Measurements from ENCODE around the gene KAT7.

KAT7 gene

DNA sequence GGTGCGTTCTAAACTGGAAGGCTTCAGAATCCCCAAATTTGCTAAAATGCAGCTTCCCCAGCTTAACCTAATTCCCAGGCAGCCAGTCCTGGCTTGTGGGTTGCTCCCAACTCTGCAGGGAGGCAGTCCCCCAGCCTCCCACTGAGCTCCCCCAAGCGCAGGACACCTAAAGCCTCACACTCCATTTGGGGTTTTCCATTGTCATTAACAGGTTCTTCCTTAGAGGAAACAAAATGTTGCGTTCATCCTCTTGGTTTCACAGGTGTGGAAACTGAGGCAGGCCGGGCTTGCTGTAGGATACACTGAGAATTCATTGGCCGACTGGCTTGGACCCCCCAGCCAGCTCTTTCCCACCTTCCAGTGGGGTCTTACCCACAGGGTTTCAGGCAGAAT lies 61.7 kb downstream of the KAT7 start:
- Histone ChIP-seq H3K27me3 (ENCODE audit: insufficient read depth, poor library complexity, severe bottlenecking) (no peaks in the 10 kb centered on the region), H3K4me3 (replicated peaks; ENCODE audit: insufficient read depth, low read length) (no peak overlapping the region), H3K27ac (replicated peaks) (no peak overlapping the region)
- DNase-seq (ENCODE audit: low read depth in 1 of 2, low spot score in 1 of 2), result no peak
- TF ChIP-seq GABPA (IDR thresholded peaks at IDR 0.05; ENCODE audit: low read depth), result no peak
- TF ChIP-seq, protein P1, sequence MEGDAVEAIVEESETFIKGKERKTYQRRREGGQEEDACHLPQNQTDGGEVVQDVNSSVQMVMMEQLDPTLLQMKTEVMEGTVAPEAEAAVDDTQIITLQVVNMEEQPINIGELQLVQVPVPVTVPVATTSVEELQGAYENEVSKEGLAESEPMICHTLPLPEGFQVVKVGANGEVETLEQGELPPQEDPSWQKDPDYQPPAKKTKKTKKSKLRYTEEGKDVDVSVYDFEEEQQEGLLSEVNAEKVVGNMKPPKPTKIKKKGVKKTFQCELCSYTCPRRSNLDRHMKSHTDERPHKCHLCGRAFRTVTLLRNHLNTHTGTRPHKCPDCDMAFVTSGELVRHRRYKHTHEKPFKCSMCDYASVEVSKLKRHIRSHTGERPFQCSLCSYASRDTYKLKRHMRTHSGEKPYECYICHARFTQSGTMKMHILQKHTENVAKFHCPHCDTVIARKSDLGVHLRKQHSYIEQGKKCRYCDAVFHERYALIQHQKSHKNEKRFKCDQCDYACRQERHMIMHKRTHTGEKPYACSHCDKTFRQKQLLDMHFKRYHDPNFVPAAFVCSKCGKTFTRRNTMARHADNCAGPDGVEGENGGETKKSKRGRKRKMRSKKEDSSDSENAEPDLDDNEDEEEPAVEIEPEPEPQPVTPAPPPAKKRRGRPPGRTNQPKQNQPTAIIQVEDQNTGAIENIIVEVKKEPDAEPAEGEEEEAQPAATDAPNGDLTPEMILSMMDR (IDR thresholded peaks at IDR 0.05; ENCODE audit: insufficient read depth, low read length), result no peak
- TF ChIP-seq, protein P2, sequence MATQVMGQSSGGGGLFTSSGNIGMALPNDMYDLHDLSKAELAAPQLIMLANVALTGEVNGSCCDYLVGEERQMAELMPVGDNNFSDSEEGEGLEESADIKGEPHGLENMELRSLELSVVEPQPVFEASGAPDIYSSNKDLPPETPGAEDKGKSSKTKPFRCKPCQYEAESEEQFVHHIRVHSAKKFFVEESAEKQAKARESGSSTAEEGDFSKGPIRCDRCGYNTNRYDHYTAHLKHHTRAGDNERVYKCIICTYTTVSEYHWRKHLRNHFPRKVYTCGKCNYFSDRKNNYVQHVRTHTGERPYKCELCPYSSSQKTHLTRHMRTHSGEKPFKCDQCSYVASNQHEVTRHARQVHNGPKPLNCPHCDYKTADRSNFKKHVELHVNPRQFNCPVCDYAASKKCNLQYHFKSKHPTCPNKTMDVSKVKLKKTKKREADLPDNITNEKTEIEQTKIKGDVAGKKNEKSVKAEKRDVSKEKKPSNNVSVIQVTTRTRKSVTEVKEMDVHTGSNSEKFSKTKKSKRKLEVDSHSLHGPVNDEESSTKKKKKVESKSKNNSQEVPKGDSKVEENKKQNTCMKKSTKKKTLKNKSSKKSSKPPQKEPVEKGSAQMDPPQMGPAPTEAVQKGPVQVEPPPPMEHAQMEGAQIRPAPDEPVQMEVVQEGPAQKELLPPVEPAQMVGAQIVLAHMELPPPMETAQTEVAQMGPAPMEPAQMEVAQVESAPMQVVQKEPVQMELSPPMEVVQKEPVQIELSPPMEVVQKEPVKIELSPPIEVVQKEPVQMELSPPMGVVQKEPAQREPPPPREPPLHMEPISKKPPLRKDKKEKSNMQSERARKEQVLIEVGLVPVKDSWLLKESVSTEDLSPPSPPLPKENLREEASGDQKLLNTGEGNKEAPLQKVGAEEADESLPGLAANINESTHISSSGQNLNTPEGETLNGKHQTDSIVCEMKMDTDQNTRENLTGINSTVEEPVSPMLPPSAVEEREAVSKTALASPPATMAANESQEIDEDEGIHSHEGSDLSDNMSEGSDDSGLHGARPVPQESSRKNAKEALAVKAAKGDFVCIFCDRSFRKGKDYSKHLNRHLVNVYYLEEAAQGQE (IDR thresholded peaks at IDR 0.05; ENCODE audit: insufficient replicate concordance, low read depth), result no peak
- TF ChIP-seq POLR2AphosphoS5 (IDR thresholded peaks at IDR 0.05; ENCODE audit: low read depth), result no peak
- TF ChIP-seq SPI1 (IDR thresholded peaks at IDR 0.05; ENCODE audit: borderline replicate concordance, low read depth), result no peak

DNA sequence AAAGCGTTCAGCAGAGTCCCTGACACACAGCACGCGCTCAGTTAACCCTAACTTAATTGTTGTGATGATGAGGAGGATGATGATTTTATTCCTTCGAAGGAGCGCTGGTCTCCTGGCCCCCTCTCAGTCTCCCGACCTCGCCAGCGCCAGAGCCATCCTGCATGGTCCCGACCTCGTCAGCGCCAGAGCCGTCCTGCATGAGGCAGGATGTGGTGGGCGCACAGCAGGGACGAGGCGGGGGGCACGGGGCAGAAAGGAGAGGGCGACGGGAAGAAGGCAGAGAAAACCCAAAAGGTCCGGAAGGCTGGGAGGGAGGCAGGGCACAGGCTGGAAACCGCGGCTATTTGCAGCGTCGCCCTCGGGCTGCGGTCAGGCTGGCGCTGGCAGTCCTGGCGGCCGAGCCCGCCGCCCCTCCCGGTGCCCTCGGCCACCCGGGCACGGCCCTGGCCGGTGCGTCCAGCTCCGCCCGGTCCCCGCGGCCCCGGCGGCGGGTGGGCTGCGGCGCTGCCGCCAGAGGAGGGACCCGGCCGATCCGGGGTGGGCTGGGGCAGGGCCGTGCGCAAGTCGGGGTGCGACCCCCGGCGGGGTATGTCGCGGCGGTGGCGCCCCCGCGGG lies 62.4 kb downstream of the KAT7 start:
- Histone ChIP-seq H3K27ac (replicated peaks) (no peak overlapping the region), H3K27me3 (ENCODE audit: insufficient read depth, poor library complexity, severe bottlenecking) (no peaks in the 10 kb centered on the region), H3K4me3 (replicated peaks; ENCODE audit: insufficient read depth, low read length) (peak overlapping the region; percentile 50)
- no peak for DNase-seq (ENCODE audit: low read depth in 1 of 2, low spot score in 1 of 2)
- TF ChIP-seq, protein P1 (IDR thresholded peaks at IDR 0.05; ENCODE audit: insufficient read depth, low read length), result no peak
- TF ChIP-seq POLR2AphosphoS5 (IDR thresholded peaks at IDR 0.05; ENCODE audit: low read depth), result no peak
- no peak for TF ChIP-seq GABPA (IDR thresholded peaks at IDR 0.05; ENCODE audit: low read depth)
- TF ChIP-seq, protein P2 (IDR thresholded peaks at IDR 0.05; ENCODE audit: insufficient replicate concordance, low read depth), result no peak
- TF ChIP-seq SPI1 (IDR thresholded peaks at IDR 0.05; ENCODE audit: borderline replicate concordance, low read depth), result no peak

DNA sequence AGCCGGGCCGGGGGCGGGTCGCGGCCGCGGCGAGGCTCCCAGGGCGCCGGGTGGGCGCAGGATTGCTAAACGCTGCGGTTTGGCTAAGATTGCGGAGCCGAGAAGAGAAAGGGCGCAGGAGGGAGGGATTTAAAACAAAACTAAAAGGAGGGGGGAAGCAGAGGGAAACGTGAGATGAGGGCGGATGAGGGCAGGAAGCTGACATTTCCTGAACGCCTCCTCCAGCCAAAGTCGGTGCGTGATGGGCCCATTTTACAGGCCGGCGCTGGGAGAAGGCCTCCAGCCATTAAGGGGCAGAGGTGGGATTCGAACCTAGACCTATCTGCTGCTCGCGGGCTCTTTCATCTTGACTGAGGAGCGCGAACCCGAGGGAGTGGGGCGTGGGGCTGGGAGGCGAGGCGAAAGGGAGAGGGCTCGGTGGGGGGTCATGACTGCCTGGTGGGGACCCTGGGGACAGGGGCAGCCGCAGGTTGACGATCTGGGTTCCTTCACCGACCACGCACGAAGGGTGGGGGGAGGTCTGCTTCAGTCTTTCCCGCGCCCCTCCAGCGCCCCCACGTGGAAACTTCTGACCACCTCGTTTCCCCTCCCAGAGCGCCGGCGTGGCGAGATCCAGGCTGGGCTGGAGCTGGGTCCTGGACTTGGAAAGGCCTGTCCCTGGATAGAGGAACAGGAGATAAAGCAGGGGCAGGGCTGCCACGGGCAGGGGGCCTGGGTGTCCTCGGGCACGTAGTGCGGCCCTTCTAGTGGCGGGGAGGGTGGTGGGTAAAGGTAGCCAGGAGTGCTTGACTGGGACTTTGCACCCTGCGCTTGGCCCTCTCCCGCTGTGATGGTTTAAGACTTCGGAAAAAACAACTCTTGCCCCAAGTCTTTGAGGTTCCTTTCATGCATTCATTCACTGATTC lies 63.2 kb downstream of the KAT7 start:
- H3K4me3 ChIP-seq (replicated peaks; ENCODE audit: insufficient read depth, low read length), result peak overlapping the region; percentile 50
- H3K27ac ChIP-seq (replicated peaks), result no peak overlapping the region
- DNase-seq (ENCODE audit: low read depth in 1 of 2, low spot score in 1 of 2), result peak; percentile 52 to 54
- no peaks in the 10 kb centered on the region for H3K27me3 ChIP-seq (ENCODE audit: insufficient read depth, poor library complexity, severe bottlenecking)
- TF ChIP-seq GABPA (IDR thresholded peaks at IDR 0.05; ENCODE audit: low read depth) (no peak), SPI1 (IDR thresholded peaks at IDR 0.05; ENCODE audit: borderline replicate concordance, low read depth) (no peak)
- TF ChIP-seq, protein P1 (IDR thresholded peaks at IDR 0.05; ENCODE audit: insufficient read depth, low read length), result peak; percentile 34
